NOMO-1 treated with DMSO at 0.1 percent for 48 hours (cell line): Measurements from ENCODE around the gene PPP1CA.

Source experiments
- DNase-seq: peaks from one replicate; lab custom pipeline; 2025; ENCODE audit not compliant: unreplicated experiment; lab: John Stamatoyannopoulos, UW

Gene PPP1CA

GRCh38 chr11:67418476-67419281 is 17.0 kb upstream of the PPP1CA start:
- peak; percentile 27 for DNase-seq

GRCh38 chr11:67417425-67417824 is 15.8 kb upstream of the PPP1CA start:
- no peak for DNase-seq

- no peak for DNase-seq
Observed at GRCh38 chr11:67416416-67417335, 15.0 kb upstream of the PPP1CA start.

- no peak for DNase-seq
Observed at GRCh38 chr11:67415501-67416304, 14.0 kb upstream of the PPP1CA start, which contains the start of gene CARNS1. CARNS1 (plus strand) TSS chr11:67415678; CDS start chr11:67416200, 522 bp downstream.

GRCh38 chr11:67413266-67413849 is 11.7 kb upstream of the PPP1CA start:
- no peak for DNase-seq

- no peak for DNase-seq
Observed at GRCh38 chr11:67412495-67413179, 11.0 kb upstream of the PPP1CA start.

GRCh38 chr11:67411785-67412152 is 10.1 kb upstream of the PPP1CA start:
- DNase-seq = no peak

GRCh38 chr11:67410984-67411784 is 9.5 kb upstream of the PPP1CA start:
- no peak for DNase-seq

- DNase-seq = no peak
Observed at GRCh38 chr11:67410369-67410831, 8.7 kb upstream of the PPP1CA start.

- DNase-seq = no peak
Observed at GRCh38 chr11:67409781-67410368, 8.2 kb upstream of the PPP1CA start.

- DNase-seq = no peak
Observed at GRCh38 chr11:67409261-67409666, 7.6 kb upstream of the PPP1CA start.

GRCh38 chr11:67408437-67409200 is 7.0 kb upstream of the PPP1CA start:
- DNase-seq = no peak

- no peak for DNase-seq
Observed at GRCh38 chr11:67407688-67408163, 6.1 kb upstream of the PPP1CA start.

GRCh38 chr11:67406969-67407687 is 5.5 kb upstream of the PPP1CA start:
- no peak for DNase-seq

GRCh38 chr11:67406420-67406968 is 4.8 kb upstream of the PPP1CA start:
- no peak for DNase-seq

GRCh38 chr11:67405688-67406339 is 4.2 kb upstream of the PPP1CA start:
- DNase-seq = no peak

GRCh38 chr11:67405196-67405567 is 3.5 kb upstream of the PPP1CA start:
- DNase-seq = no peak
